ENCODE results near the gene LTBP1.

DNA sequence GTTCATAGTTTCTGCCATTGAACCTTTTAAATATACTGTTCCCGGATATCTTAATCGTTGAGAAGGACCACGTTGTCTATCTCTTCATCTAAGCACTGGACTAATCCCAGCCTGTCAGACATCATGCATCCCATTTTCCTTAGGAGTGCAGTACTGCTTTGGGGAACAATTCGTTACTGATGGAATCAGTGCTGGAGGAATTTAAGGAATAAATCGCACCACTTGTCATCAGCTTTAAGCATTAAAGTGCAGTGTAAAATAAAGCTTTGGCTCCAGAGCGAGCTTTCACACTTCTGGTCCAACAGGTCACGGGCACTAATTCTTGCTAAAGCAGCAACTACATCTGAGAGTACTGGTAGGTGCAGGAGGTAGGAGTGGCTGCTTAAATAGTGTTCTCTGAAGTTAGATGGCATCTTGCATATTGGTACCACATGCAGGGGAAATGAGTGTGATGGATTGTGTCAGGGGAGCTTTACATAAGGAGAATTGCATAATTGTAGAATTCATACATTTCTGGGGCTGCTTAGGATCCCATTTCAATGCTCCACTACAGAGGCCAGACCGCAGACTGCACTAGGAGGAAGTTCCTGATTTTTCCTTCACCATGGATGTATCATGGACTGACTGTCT, 424.0 kb downstream of the LTBP1 start:
- no peak for TF ChIP-seq EZH2 (IDR thresholded peaks at IDR 0.05; ENCODE audit: insufficient read depth, poor library complexity, severe bottlenecking)
- no peak for TF ChIP-seq EZH2phosphoT487 (IDR thresholded peaks at IDR 0.05; ENCODE audit: insufficient read depth, low read depth)
